SK-N-SH (cell line): ENCODE measurements around the gene FRMPD4.

Source experiments
- EP300 ChIP-seq, 2 experiments: IDR thresholded peaks; 2 replicates each; pipeline versions ENCODE4 v1.4.0 to v1.6.1; 2012; ENCODE audit warnings: borderline replicate concordance in 1 of 2, low read depth in 1 of 2, low read length in 1 of 2
- FOSL2 ChIP-seq: IDR thresholded peaks from 2 replicates; pipeline ENCODE4 v1.4.0; 2012; ENCODE audit warnings: low read depth, mild to moderate bottlenecking, moderate library complexity, borderline replicate concordance
- GATA2 ChIP-seq: sonication (generic); formaldehyde crosslinking; IDR thresholded peaks from 2 replicates; pipeline ENCODE4 v1.5.0; 2020; ENCODE audit warnings: mild to moderate bottlenecking, missing genetic modification reagents
- MXI1 ChIP-seq: IDR thresholded peaks from 2 replicates; pipeline ENCODE4 v1.6.1; 2012; ENCODE audit warnings: mild to moderate bottlenecking, low read depth, low read length, improper control_type of control experiment
- NRF1 ChIP-seq: IDR thresholded peaks from 2 replicates; pipeline ENCODE4 v1.6.1; 2012; ENCODE audit warnings: low read depth, mild to moderate bottlenecking, low read length
- POLR2AphosphoS5 ChIP-seq: IDR thresholded peaks from 2 replicates; pipeline ENCODE4 v1.6.1; 2012; ENCODE audit warnings: low read depth, low read length
- RAD21 ChIP-seq: IDR thresholded peaks from 2 replicates; pipeline ENCODE4 v1.6.1; 2012; ENCODE audit warnings: mild to moderate bottlenecking, low read length
- RFX5 ChIP-seq: IDR thresholded peaks from 2 replicates; pipeline ENCODE4 v1.6.1; 2012; ENCODE audit warnings: mild to moderate bottlenecking, improper control_type of control experiment, low read length
- SMC3 ChIP-seq: IDR thresholded peaks from 2 replicates; pipeline ENCODE4 v1.6.1; 2012; ENCODE audit warnings: low read depth, low read length, improper control_type of control experiment
- USF1 ChIP-seq: IDR thresholded peaks from 2 replicates; pipeline ENCODE4 v1.4.0; 2012; ENCODE audit warnings: low read depth, borderline replicate concordance
- TF ChIP-seq, protein P1 (sequence below): fragments of 200-600 bp; sonication (generic); IDR thresholded peaks from 2 replicates; pipeline ENCODE4 v1.6.1; 2017; ENCODE audit warnings: antibody characterized with exemption, mild to moderate bottlenecking, moderate library complexity
- TF ChIP-seq, protein P2 (sequence below): IDR thresholded peaks from 2 replicates; pipeline ENCODE4 v1.4.0; 2012; ENCODE audit warnings: low read depth

DNA sequence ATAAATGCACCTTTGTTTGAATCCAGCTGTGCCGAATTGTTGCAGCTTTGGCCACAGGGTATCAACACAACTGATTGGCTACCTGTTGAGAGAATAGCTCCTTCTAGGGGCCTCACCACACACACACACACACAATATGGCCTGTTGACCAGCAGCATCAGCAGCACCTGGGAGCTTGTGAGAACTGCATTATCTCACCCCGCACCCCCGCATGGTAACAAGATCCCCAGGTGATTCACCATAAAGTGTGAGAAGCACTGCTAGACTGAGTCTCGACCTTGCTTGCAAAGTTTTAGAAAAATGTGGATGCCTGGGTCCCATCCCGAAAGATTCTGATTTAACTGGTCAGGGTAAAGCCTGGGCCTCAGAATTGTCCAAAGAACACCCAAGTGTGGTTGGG, 476.0 kb downstream of the FRMPD4 start:
- TF ChIP-seq, protein P1, sequence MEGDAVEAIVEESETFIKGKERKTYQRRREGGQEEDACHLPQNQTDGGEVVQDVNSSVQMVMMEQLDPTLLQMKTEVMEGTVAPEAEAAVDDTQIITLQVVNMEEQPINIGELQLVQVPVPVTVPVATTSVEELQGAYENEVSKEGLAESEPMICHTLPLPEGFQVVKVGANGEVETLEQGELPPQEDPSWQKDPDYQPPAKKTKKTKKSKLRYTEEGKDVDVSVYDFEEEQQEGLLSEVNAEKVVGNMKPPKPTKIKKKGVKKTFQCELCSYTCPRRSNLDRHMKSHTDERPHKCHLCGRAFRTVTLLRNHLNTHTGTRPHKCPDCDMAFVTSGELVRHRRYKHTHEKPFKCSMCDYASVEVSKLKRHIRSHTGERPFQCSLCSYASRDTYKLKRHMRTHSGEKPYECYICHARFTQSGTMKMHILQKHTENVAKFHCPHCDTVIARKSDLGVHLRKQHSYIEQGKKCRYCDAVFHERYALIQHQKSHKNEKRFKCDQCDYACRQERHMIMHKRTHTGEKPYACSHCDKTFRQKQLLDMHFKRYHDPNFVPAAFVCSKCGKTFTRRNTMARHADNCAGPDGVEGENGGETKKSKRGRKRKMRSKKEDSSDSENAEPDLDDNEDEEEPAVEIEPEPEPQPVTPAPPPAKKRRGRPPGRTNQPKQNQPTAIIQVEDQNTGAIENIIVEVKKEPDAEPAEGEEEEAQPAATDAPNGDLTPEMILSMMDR = no peak
- TF ChIP-seq RFX5 = no peak
- TF ChIP-seq SMC3 = no peak
- TF ChIP-seq USF1 = no peak
- no peak for TF ChIP-seq FOSL2
- no peak for TF ChIP-seq MXI1
- TF ChIP-seq, protein P2, sequence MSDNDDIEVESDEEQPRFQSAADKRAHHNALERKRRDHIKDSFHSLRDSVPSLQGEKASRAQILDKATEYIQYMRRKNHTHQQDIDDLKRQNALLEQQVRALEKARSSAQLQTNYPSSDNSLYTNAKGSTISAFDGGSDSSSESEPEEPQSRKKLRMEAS = no peak
- no peak for TF ChIP-seq EP300 (IDR thresholded peaks at IDR 0.05; ENCODE audit: borderline replicate concordance in 1 of 2, low read depth in 1 of 2, low read length in 1 of 2)
- TF ChIP-seq GATA2 (CRISPR knock-in tag) = no peak
- no peak for TF ChIP-seq POLR2AphosphoS5
- TF ChIP-seq RAD21 = no peak
- TF ChIP-seq NRF1 = no peak
